ENCODE data around the gene HDAC4.
A peak's percentile ranks its signal among the peaks of the same experiment; 100 is the strongest.

Gene HDAC4

DNA sequence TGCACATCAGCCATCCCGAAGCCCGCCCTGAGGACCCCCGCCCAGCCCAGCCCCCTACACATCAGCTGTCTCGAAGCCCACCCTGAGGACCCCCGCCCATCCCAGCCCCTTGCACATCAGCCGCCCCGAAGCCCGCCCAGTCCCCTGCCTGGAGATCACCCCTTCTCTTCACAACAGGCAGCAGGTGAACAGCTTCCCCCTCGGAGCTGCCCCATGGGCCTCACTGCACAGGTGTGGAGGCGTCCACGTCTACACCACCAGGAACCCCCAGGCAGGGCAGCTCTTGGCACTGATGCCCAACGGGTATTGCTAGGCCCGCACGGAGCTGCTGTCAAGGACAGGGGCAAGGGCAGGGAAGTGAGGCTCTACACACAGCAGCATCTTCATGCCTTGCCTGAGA lies 137.6 kb downstream of the HDAC4 start:
- no peak for DNase-seq

GRCh38 chr2:239262484-239263230 lies 138.2 kb downstream of the HDAC4 start:
- DNase-seq: no peak

- no peak for DNase-seq
Measured at GRCh38 chr2:239261796-239262483, 138.9 kb downstream of the HDAC4 start.

GRCh38 chr2:239261356-239261755 lies 139.5 kb downstream of the HDAC4 start:
- peak; percentile 40 for DNase-seq

DNA sequence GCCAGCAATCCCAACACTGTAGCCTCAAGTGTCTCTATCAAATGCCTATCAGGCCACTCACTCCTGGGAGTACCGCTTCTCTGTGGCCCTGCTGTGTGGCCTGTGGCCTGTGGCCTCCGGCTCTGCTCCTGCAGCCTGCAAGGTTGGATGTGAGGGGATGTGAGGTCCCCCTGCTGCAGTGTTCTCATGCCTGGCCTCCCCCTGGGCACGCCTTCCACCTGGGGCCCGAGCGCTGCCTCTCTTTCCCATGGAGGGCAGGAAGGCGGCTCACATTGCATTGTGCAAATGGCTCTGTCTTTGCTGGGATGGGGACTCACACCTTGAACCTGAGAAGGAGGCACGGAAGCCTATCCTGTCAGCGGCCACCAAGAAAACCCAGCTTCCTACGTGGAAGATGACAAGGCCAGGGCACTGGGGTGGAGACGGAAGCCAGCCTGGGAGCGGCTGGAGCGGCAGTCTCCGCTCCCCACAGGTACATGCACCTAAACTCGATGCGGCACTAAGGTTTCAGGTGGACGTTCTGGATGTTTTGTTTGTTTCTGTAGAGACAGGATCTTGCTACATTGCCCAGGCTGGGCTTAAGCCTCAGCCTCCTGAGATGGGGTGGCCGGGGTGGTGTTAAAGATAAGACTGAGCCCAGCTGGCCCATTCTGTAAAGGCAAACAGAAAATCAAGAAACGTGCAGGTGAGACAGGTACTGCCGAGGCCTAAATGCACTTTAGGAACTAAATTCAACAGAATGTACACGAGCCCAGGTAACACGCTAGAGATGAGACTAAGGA lies 140.1 kb downstream of the HDAC4 start:
- DNase-seq: no peak

DNA sequence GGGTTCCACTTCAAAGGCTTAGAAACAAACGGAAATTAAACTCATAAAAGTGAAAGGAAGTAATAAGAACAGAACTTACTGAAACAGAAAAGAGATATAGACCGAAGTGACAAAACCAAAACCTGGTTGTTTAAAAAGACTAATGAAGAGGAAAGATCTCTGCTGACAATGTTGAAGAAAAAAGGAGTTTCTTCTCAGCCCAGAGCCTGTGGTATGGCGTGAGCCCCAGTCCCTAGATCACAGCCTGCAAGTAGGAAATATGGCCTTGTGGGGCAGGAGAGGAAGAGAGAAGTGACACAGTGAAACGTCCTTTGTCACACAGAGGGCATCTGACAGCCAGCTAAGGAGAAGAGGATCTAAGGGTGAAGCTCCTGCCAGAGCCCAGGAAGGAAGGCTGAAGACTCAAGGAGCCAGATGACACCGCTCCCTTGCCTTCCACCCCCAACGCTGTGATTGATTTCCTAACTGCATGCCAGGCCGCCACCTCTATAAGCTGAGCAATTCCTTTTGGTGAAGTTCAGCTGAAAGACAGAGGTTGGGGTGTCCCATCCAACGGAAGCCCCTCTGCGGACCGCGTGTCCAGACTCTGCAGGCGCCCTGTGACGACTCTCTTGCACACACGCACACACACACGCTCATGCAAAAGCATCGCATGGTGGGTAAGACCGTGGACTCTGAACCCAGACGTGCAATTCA lies 141.1 kb downstream of the HDAC4 start:
- DNase-seq: no peak

DNA sequence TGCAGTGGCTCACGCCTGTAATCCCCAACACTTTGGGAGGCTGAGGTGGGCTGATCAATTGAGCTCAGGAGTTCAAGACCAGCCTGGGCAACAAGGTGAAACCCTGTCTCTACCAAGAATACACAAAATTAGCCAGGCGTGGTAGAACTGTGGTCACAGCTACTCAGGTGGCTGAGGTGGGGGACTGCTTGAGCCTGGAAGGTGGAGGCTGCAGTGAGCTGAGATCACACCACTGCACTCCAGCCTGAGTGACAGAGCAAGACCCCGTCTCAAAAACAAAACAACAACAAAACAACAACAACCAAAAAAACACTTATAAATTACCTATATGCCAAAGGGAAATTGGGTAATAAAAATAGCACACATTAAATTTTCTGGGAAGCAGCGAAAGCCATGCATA lies 141.6 kb downstream of the HDAC4 start:
- DNase-seq: no peak

- DNase-seq: no peak
Measured at GRCh38 chr2:239258248-239258647, 142.6 kb downstream of the HDAC4 start.

- DNase-seq: peak; percentile 62
Measured at GRCh38 chr2:239257511-239257937, 143.3 kb downstream of the HDAC4 start.

GRCh38 chr2:239256350-239256743 lies 144.5 kb downstream of the HDAC4 start:
- peak; percentile 33 for DNase-seq

- DNase-seq: peak; percentile 8
Measured at GRCh38 chr2:239255628-239256349, 145.0 kb downstream of the HDAC4 start.

DNA sequence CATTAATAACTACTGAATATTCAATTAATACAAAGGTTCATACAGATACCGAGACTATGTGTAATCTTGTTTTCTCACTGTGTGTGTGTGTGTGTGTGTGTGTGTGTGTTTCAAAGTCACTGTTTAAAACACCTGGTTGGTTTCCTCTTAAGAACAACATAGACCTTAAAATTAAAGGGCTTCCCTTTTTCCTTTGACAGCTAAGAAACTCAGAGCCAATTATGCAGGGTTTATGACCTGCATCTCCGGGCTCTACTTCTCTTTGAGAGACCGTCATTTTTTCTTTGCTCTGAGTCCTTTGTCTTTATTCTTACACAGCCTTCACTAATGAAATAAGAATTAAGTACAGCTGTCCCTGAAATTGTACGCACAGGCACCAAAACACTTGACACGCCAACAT lies 145.6 kb downstream of the HDAC4 start:
- DNase-seq: no peak

GRCh38 chr2:239253701-239254436 lies 147.0 kb downstream of the HDAC4 start:
- DNase-seq: no peak

DNA sequence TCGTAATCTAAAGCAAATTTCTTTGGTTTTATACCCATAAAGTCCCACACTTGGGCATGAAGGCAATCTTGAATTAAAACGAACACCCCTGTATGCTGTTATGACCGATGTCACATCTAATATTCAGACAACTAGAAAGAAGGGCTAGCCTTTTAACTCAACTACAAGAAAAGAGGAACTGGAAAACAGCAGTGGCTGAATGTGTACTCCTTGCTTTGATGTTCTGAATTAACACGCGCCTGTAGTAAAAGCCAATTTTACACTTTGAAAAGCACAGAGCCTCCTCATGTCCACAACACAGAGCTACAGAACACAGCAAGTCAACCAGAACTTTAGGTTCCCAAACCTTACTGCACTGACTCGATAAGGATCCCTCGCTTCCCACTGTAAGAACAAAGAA lies 147.6 kb downstream of the HDAC4 start:
- no peak for DNase-seq

- no peak for DNase-seq
Measured at GRCh38 chr2:239252801-239253200, 148.0 kb downstream of the HDAC4 start.

GRCh38 chr2:239252393-239252792 lies 148.4 kb downstream of the HDAC4 start:
- DNase-seq: no peak

- no peak for DNase-seq
Measured at GRCh38 chr2:239251971-239252370, 148.8 kb downstream of the HDAC4 start.

- DNase-seq: no peak
Measured at GRCh38 chr2:239250216-239251081, 150.4 kb downstream of the HDAC4 start.

GRCh38 chr2:239249776-239250175 lies 151.0 kb downstream of the HDAC4 start:
- peak; percentile 50 for DNase-seq

- DNase-seq: peak; percentile 41
Measured at GRCh38 chr2:239249048-239249447, 151.8 kb downstream of the HDAC4 start.
